IMR-90 (cell line): Measurements from ENCODE around the gene TCF12. TPM values are rescaled to one million over a fixed set of nuclear protein-coding genes. Genes with fewer than 3 reads are reported as not detected.

Experiments
- ATAC-seq: fragments of 200-7000 bp; cut with Tn5 transposase; 2 replicates; pipeline ENCODE4 v1.9.1; 2020; ENCODE audit warnings: low read depth, mild to moderate bottlenecking, moderate library complexity
- BruUV-seq: library from RNA; stranded (reverse); fragments of 400-500 nt; replicated peaks from 2 replicates; lab custom pipeline; 2021; lab: Mats Ljungman, UMichigan
- CTCF ChIA-PET: fragments of 300-600 bp; formaldehyde crosslinking; extraction: SDS; loops from one replicate; lab custom pipeline; 2021; ENCODE audit warnings: antibody characterized with exemption; lab: Yijun Ruan, JAX
- POLR2A ChIA-PET: fragments of 300-600 bp; sonication (Branson Sonifier 250); formaldehyde crosslinking; loops from one replicate; lab custom pipeline; 2022; ENCODE audit warnings: antibody characterized with exemption; ENCODE audit not compliant: unreplicated experiment; lab: Charles Lee
- DNase-seq: peaks from one replicate; pipeline ENCODE4 v3.0.0; 2013
- H2AFZ ChIP-seq: replicated peaks from 2 replicates; pipeline ENCODE3; 2013; ENCODE audit warnings: low read length, mild to moderate bottlenecking; ENCODE audit not compliant: poor library complexity
- H2AK5ac ChIP-seq: 2 replicates; pipeline ENCODE4 v1.6.1; 2013; ENCODE audit warnings: low read depth, low read length, inconsistent platforms
- H2AK9ac ChIP-seq: replicated peaks from 2 replicates; pipeline ENCODE3; 2013; ENCODE audit warnings: mild to moderate bottlenecking, low read depth, low read length, moderate library complexity; ENCODE audit not compliant: poor library complexity
- H2BK120ac ChIP-seq: 2 replicates; pipeline ENCODE4 v1.6.1; 2013; ENCODE audit warnings: low read depth, low read length, inconsistent platforms
- H2BK15ac ChIP-seq: 3 replicates; pipeline ENCODE4 v1.6.1; 2013; ENCODE audit warnings: low read depth, low read length, inconsistent platforms
- H2BK20ac ChIP-seq: 2 replicates; pipeline ENCODE4 v1.6.1; 2013; ENCODE audit warnings: low read depth, mild to moderate bottlenecking, inconsistent platforms, low read length, moderate library complexity
- H2BK5ac ChIP-seq: 2 replicates; pipeline ENCODE4 v1.6.1; 2013; ENCODE audit warnings: mild to moderate bottlenecking, low read depth, low read length, inconsistent platforms; ENCODE audit not compliant: poor library complexity, severe bottlenecking
- H3K14ac ChIP-seq: replicated peaks from 2 replicates; pipeline ENCODE4 v1.6.1; 2013; ENCODE audit warnings: low read depth, low read length, inconsistent platforms
- H3K18ac ChIP-seq: 2 replicates; pipeline ENCODE4 v1.6.1; 2013; ENCODE audit warnings: low read depth, low read length, control low read depth
- H3K23ac ChIP-seq: 2 replicates; pipeline ENCODE4 v1.6.1; 2013; ENCODE audit warnings: low read depth, low read length, inconsistent platforms
- H3K27ac ChIP-seq: 2 replicates; pipeline ENCODE4 v1.5.1; 2013; ENCODE audit warnings: mild to moderate bottlenecking, control low read depth, low read length; ENCODE audit not compliant: insufficient read depth
- H3K27me3 ChIP-seq: 2 replicates; pipeline ENCODE4 v1.6.1; 2013; ENCODE audit warnings: low read length; ENCODE audit not compliant: control insufficient read depth, insufficient read depth
- H3K36me3 ChIP-seq: 2 replicates; pipeline ENCODE4 v1.6.1; 2013; ENCODE audit warnings: low read length, mixed read lengths; ENCODE audit not compliant: control insufficient read depth, insufficient read depth
- H3K4ac ChIP-seq: 2 replicates; pipeline ENCODE4 v1.6.1; 2013; ENCODE audit warnings: low read depth, low read length, inconsistent platforms
- H3K4me1 ChIP-seq: 2 replicates; pipeline ENCODE4 v1.6.1; 2013; ENCODE audit warnings: low read length, mixed read lengths; ENCODE audit not compliant: control insufficient read depth, insufficient read depth
- H3K4me2 ChIP-seq: 2 replicates; pipeline ENCODE4 v1.6.1; 2013; ENCODE audit warnings: low read depth, mild to moderate bottlenecking, control low read depth, low read length, moderate library complexity
- H3K4me3 ChIP-seq: 2 replicates; pipeline ENCODE4 v1.5.1; 2013; ENCODE audit warnings: low read depth, mild to moderate bottlenecking, control low read depth, low read length, moderate library complexity; ENCODE audit not compliant: insufficient read depth
- H3K56ac ChIP-seq: 2 replicates; pipeline ENCODE4 v1.6.1; 2013; ENCODE audit warnings: low read length, inconsistent platforms; ENCODE audit not compliant: insufficient read depth; ENCODE audit errors: extremely low read depth
- H3K79me1 ChIP-seq, 2 experiments: 2 replicates each; pipeline ENCODE4 v1.6.1; 2013; ENCODE audit warnings: low read length in 2 of 2, inconsistent platforms in 1 of 2, low read depth in 1 of 2
- H3K9ac ChIP-seq: 2 replicates; pipeline ENCODE4 v1.6.1; 2013; ENCODE audit warnings: low read depth, low read length, control low read depth
- H3K9me1 ChIP-seq: 2 replicates; pipeline ENCODE4 v1.6.1; 2013; ENCODE audit warnings: low read length, inconsistent platforms; ENCODE audit not compliant: insufficient read depth
- H3K9me3 ChIP-seq: 2 replicates; pipeline ENCODE4 v1.6.1; 2013; ENCODE audit warnings: low read length; ENCODE audit not compliant: control insufficient read depth, insufficient read depth
- H4K20me1 ChIP-seq: 2 replicates; pipeline ENCODE4 v1.6.1; 2013; ENCODE audit warnings: low read length, inconsistent platforms; ENCODE audit not compliant: insufficient read depth
- H4K5ac ChIP-seq: 2 replicates; pipeline ENCODE4 v1.6.1; 2013; ENCODE audit warnings: mild to moderate bottlenecking, low read depth, low read length, control low read depth
- H4K8ac ChIP-seq, 2 experiments: 2 replicates each; pipeline ENCODE4 v1.6.1; 2013; ENCODE audit warnings: low read depth in 2 of 2, low read length in 2 of 2, control low read depth in 1 of 2, inconsistent platforms in 1 of 2
- H4K91ac ChIP-seq: 2 replicates; pipeline ENCODE4 v1.6.1; 2013; ENCODE audit warnings: low read depth, low read length, inconsistent platforms; ENCODE audit not compliant: insufficient read depth
- BHLHE40 ChIP-seq: fragments of 150-350 bp; IDR thresholded peaks from 2 replicates; pipeline ENCODE4 v1.6.1; 2016; ENCODE audit warnings: mild to moderate bottlenecking, low read depth, low read length
- CEBPB ChIP-seq: IDR thresholded peaks from 2 replicates; pipeline ENCODE4 v1.6.1; 2012; ENCODE audit warnings: low read depth, low read length, improper control_type of control experiment
- MAZ ChIP-seq: IDR thresholded peaks from 2 replicates; pipeline ENCODE4 v1.6.1; 2012; ENCODE audit warnings: low read depth, mild to moderate bottlenecking, low read length, improper control_type of control experiment, moderate library complexity, borderline replicate concordance
- POLR2A ChIP-seq: IDR thresholded peaks from 2 replicates; pipeline ENCODE4 v1.6.1; 2012; ENCODE audit warnings: mild to moderate bottlenecking, low read depth, low read length
- RAD21 ChIP-seq: IDR thresholded peaks from 2 replicates; pipeline ENCODE4 v1.6.1; 2012; ENCODE audit warnings: low read length, improper control_type of control experiment
- RCOR1 ChIP-seq: IDR thresholded peaks from 2 replicates; pipeline ENCODE4 v1.6.1; 2012; ENCODE audit warnings: mild to moderate bottlenecking, low read length, improper control_type of control experiment; ENCODE audit not compliant: insufficient replicate concordance
- WGBS, 2 experiments: methylation state at CpG; one replicate each; pipeline versions ENCODE4 v1.1.5 to v1.1.7; 2013; ENCODE audit warnings: missing lambda C conversion rate in 2 of 2; ENCODE audit not compliant: insufficient read length in 1 of 2; ENCODE audit errors: extremely low coverage in 2 of 2; 5-methylcytosine and 5-hydroxymethylcytosine counted together
- dilution Hi-C: fragments of 300-500 bp; cut with HindIII; formaldehyde crosslinking; loops from one replicate; pipeline ENCODE4 v1.14.3; 2018; ENCODE audit warnings: low sequenced_read_pairs; ENCODE audit not compliant: unreplicated experiment
- in situ Hi-C: fragments of 300-500 bp; cut with MboI; formaldehyde crosslinking; loops from 3 replicates; pipeline ENCODE4 v1.14.3; 2019; ENCODE audit warnings: low sequenced_read_pairs, inconsistent platforms, mixed read lengths
- intact Hi-C: fragments of 100-400 bp; cut with micrococcal nuclease; formaldehyde crosslinking; loops from 2 replicates; pipeline ENCODE4 v1.10.0; 2022
- polyA plus RNA-seq, 3 experiments: library from polyadenylated mRNA; depleted of rRNA; stranded (reverse); fragments of >200 nt; gene quantifications; 2 replicates each; pipeline ENCODE4 v1.2.3, GENCODE V29; 2012; ENCODE audit warnings: low replicate concordance in 1 of 3
- total RNA-seq: library from RNA; depleted of rRNA; stranded (reverse); fragments of >200 nt; gene quantifications from 2 replicates; pipeline ENCODE4 v1.2.3, GENCODE V29; 2012
- TF ChIP-seq, protein P1 (sequence below): fragments of 150-350 bp; IDR thresholded peaks from 2 replicates; pipeline ENCODE4 v1.6.1; 2017; ENCODE audit warnings: mild to moderate bottlenecking, antibody characterized with exemption, low read length, low read depth

Gene TCF12
- total and polyA plus RNA-seq, 2 of the 4 experiments (the other 2 are of a cell fraction): 79.4 to 160 TPM

DNA sequence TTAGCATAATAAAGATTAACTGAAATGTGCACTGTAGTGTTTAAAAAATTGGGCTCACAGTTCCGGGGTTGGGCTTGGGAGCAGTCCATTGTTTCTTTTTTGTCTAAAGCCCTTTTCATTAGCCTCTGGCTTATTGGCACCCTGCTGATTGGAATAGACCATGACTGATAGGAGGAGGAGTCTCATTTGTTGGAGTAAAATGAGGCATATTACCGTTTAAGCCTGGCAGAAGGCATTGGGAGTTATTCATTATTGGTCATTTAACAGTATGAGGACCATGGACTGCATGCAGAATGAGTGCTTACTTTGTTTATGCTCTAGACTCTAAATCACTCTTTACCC, 318.8 kb downstream of the TCF12 start (continued):
- TF ChIP-seq, protein P1, sequence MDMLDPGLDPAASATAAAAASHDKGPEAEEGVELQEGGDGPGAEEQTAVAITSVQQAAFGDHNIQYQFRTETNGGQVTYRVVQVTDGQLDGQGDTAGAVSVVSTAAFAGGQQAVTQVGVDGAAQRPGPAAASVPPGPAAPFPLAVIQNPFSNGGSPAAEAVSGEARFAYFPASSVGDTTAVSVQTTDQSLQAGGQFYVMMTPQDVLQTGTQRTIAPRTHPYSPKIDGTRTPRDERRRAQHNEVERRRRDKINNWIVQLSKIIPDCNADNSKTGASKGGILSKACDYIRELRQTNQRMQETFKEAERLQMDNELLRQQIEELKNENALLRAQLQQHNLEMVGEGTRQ: no peak

DNA sequence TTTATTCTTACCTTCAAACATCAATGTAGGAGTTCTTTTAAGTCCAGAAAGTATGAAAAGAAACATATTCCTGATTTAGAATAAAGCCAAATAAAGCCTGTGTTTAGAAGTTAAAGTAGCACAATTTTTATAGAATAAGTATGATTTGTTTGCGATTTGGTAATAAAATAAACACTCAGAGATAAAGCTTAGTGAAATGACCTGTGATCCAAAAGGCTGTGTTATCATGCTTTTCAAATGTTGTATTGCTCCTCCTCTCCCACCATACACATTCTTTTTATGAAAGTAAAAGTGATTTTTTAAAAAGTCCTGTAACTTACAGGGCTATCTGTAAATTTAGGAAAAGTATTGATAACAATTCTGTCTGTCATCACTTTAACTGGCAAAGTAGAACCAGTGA, 319.2 kb downstream of the TCF12 start:
- no peak for ATAC-seq

More for the DNA sequence above, 319.2 kb downstream of the TCF12 start:
- H3K36me3 ChIP-seq: peaks cover 12% of the 10 kb centered on the region
- no peaks in the 10 kb centered on the region; the same call in 1 of the 2 replicates for H4K20me1 ChIP-seq
- H3K9me1 ChIP-seq: peaks cover 6% of the 10 kb centered on the region; the same call in 1 of the 2 replicates
- in situ Hi-C loops: no loop called here
- no peak overlapping the region for H3K4me3 ChIP-seq
- H3K4me2 ChIP-seq: no peak overlapping the region
- H4K5ac ChIP-seq: no peak overlapping the region
- no peak overlapping the region for H2BK20ac ChIP-seq
- dilution Hi-C loops: no loop called here
- H3K79me1 ChIP-seq: peaks cover 0 to 29% of the 10 kb centered on the region in 2 experiments
- H3K9me3 ChIP-seq: no peaks in the 10 kb centered on the region
- no peak overlapping the region for H3K56ac ChIP-seq
- no peak overlapping the region for H2AK9ac ChIP-seq
- H4K91ac ChIP-seq: no peak overlapping the region
- ChIA-PET POLR2A (no interaction called here), CTCF (interaction anchor here (0.7 kb wide), 1 partner anchor 172 kb away, joined by 3 read pairs; no protein-coding TSS in a partner anchor)
- no peak overlapping the region for H2AFZ ChIP-seq
- no peaks in the 10 kb centered on the region for H3K27me3 ChIP-seq
- no peak overlapping the region for H3K4ac ChIP-seq
- 0 out of 2 replicates have a peak overlapping the region, but pooled peaks have one; percentile 52 for H3K23ac ChIP-seq
- H2BK15ac ChIP-seq: no peak overlapping the region
- intact Hi-C loops: no loop called here
- DNase-seq: no peak
- no peak overlapping the region for H2BK120ac ChIP-seq
- BruUV-seq: no TSS peak
- H3K18ac ChIP-seq: no peak overlapping the region
- H3K9ac ChIP-seq: no peak overlapping the region
- H2BK5ac ChIP-seq: no peak overlapping the region
- no peak overlapping the region for H3K27ac ChIP-seq
- peaks cover 11% of the 10 kb centered on the region for H3K4me1 ChIP-seq
- H2AK5ac ChIP-seq: no peak overlapping the region
- WGBS, 2 experiments: no CpG with 5 or more reads among the region's 1 CpG
- H4K8ac ChIP-seq: no peak overlapping the region
- no peak for TF ChIP-seq CEBPB
- TF ChIP-seq RCOR1: no peak
- no peak for TF ChIP-seq BHLHE40
- no peak for TF ChIP-seq POLR2A
- TF ChIP-seq MAZ: no peak
- TF ChIP-seq RAD21: no peak
- 0 out of 2 replicates have a peak overlapping the region, but pooled peaks have one; percentile 31 for H3K14ac ChIP-seq
